ENCODE results near the gene SMYD1. TPM values are rescaled to one million over a fixed set of nuclear protein-coding genes. Genes with fewer than 3 reads are reported as not detected.

SMYD1 gene
- total RNA-seq, 1 donor from 2014 or later, result not detected

DNA sequence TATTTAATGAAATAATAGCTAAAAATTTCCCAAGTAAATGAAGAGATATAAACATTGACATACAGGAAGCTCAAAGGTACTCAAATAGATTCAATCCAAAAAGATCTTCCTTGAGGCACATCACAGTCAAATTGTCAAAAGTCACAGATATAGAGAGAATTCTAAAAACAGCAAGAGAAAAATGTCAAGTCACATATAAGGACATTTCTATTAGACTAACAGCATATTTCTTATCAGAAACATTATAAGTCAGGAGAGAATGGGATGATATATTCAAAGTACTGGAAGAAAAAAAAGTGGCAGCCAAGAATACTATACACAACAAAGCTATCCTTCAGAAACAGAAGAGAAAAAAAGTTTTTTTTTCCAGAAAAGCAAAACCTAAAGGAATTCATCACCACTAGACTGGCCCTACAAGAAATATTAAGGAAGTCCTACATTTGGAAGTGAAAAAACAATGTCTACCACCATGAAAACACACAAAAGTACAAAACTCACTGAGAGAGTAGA, 81.4 kb downstream of the SMYD1 start:
- Mint-ChIP-seq H3K4me3 (no peak overlapping the region), H3K9me3 (peaks cover 24% of the 10 kb centered on the region), H3K36me3 (no peaks in the 10 kb centered on the region), H3K27me3 (ENCODE audit: insufficient read depth, low read depth) (no peaks in the 10 kb centered on the region), H3K27ac (no peak overlapping the region), H3K4me1 (no peaks in the 10 kb centered on the region)
- Histone ChIP-seq H2AFZ (replicated peaks) (no peak overlapping the region), H3K4me2 (no peak overlapping the region), H3K9ac (no peak overlapping the region), H3K4me3 (no peak overlapping the region), H3K27me3 (no peaks in the 10 kb centered on the region), H3F3A (ENCODE audit: low read depth) (no peaks in the 10 kb centered on the region), H3K79me2 (ENCODE audit: low read depth) (no peaks in the 10 kb centered on the region), H4K20me1 (ENCODE audit: low read depth) (no peaks in the 10 kb centered on the region), H3K27ac (no peak overlapping the region), H3K4me1 (no peaks in the 10 kb centered on the region), H3K36me3 (no peaks in the 10 kb centered on the region), H3K9me3 (ENCODE audit: low read depth) (peaks cover 11% of the 10 kb centered on the region)
- DNase-seq (ENCODE audit: low spot score), result no peak
- TF ChIP-seq EZH2 (IDR thresholded peaks at IDR 0.05) (no peak), CTCF (IDR thresholded peaks at IDR 0.05) (no peak), EZH2phosphoT487 (IDR thresholded peaks at IDR 0.05) (no peak)

DNA sequence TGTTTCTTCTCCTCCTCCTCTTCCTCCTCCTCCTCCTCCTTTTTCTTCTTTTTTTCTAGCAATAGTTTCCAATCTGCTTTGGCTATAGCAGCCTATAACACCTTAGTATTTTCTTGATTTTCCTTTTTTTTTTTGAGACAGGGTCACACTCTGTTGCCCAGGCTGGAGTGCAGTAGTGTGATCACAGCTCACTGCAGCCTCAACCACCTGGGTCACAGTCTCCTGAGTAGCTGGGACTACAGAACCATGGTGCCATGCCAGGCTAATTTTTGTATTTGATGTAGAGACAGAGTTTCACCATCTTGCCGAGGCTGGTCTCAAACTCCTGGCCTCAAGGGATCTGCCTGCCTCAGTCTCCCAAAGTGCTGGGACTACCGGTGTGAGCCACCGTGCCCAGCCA, 91.9 kb downstream of the SMYD1 start:
- Histone ChIP-seq H3K4me2 (no peak overlapping the region), H4K20me1 (ENCODE audit: low read depth) (no peaks in the 10 kb centered on the region), H3K27ac (no peak overlapping the region), H3K27me3 (no peaks in the 10 kb centered on the region), H3K36me3 (no peaks in the 10 kb centered on the region), H3K9me3 (ENCODE audit: low read depth) (no peaks in the 10 kb centered on the region), H3K4me1 (no peaks in the 10 kb centered on the region), H3F3A (ENCODE audit: low read depth) (no peaks in the 10 kb centered on the region), H3K4me3 (no peak overlapping the region), H3K79me2 (ENCODE audit: low read depth) (no peaks in the 10 kb centered on the region), H2AFZ (replicated peaks) (no peak overlapping the region), H3K9ac (no peak overlapping the region)
- Mint-ChIP-seq H3K27ac (no peak overlapping the region), H3K27me3 (ENCODE audit: insufficient read depth, low read depth) (no peaks in the 10 kb centered on the region), H3K36me3 (no peaks in the 10 kb centered on the region), H3K4me3 (no peak overlapping the region), H3K4me1 (no peaks in the 10 kb centered on the region), H3K9me3 (no peaks in the 10 kb centered on the region)
- no peak for DNase-seq (ENCODE audit: low spot score)
- TF ChIP-seq CTCF (IDR thresholded peaks at IDR 0.05), result no peak

DNA sequence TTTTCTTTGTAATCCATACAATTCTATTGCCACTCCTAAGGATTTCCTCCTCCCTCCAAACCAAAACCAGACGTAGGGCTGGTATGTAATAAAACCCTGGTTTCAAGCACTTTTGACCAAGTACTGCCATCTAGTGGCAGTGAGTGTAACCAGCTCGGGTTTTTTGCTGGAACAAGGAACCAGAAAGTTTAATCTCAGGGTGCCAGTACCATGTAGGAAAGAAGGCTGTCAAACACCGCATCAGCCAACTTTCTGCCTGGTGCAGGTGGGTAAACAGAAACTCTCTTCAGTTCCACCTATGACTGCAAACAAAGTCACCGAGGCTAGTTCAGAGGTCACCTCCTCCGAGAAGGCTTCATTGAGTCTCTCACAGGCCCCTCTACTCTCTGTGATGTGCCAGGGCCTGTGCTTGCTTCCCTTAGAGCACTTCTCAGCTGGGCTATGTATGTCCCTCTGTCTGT, 92.4 kb downstream of the SMYD1 start:
- H3K4me1 Mint-ChIP-seq, result no peaks in the 10 kb centered on the region
- no peak overlapping the region for H3K9ac ChIP-seq

More for the DNA sequence above, 92.4 kb downstream of the SMYD1 start:
- Histone ChIP-seq H3K9me3 (ENCODE audit: low read depth) (no peaks in the 10 kb centered on the region), H2AFZ (replicated peaks) (no peak overlapping the region), H3K4me3 (no peak overlapping the region), H3K4me1 (no peaks in the 10 kb centered on the region), H3K79me2 (ENCODE audit: low read depth) (no peaks in the 10 kb centered on the region), H4K20me1 (ENCODE audit: low read depth) (no peaks in the 10 kb centered on the region), H3K27me3 (no peaks in the 10 kb centered on the region), H3F3A (ENCODE audit: low read depth) (no peaks in the 10 kb centered on the region), H3K4me2 (no peak overlapping the region), H3K36me3 (no peaks in the 10 kb centered on the region), H3K27ac (no peak overlapping the region)
- Mint-ChIP-seq H3K27ac (no peak overlapping the region), H3K36me3 (no peaks in the 10 kb centered on the region), H3K9me3 (no peaks in the 10 kb centered on the region), H3K27me3 (ENCODE audit: insufficient read depth, low read depth) (no peaks in the 10 kb centered on the region), H3K4me3 (no peak overlapping the region)
- DNase-seq (ENCODE audit: low spot score), result peak; percentile 86
- TF ChIP-seq EZH2 (IDR thresholded peaks at IDR 0.05) (no peak), CTCF (IDR thresholded peaks at IDR 0.05) (peak; percentile 93), EZH2phosphoT487 (IDR thresholded peaks at IDR 0.05) (no peak)

Measured in neural progenitor cell (in vitro differentiated cells).